ENCODE measurements around the gene WFIKKN1.
A peak's percentile ranks its signal among the peaks of the same experiment; 100 is the strongest.

The WFIKKN1 gene

GRCh38 chr16:638034-638543 lies 7.3 kb downstream of the WFIKKN1 start:
- DNase-seq, result no peak

- DNase-seq, result no peak
Observed at GRCh38 chr16:638836-639235, 8.1 kb downstream of the WFIKKN1 start.

GRCh38 chr16:640614-641013 lies 9.8 kb downstream of the WFIKKN1 start:
- no peak for DNase-seq

- peak in 1 of 2 experiments; percentile 83 for DNase-seq
Observed at GRCh38 chr16:641326-642188, 10.8 kb downstream of the WFIKKN1 start, which contains the start of gene MCRIP2. Gene MCRIP2 (plus strand): TSS chr16:641828. CDS start chr16:641992, 164 bp downstream.

- peak in 1 of 2 experiments; percentile 61 for DNase-seq
Observed at GRCh38 chr16:642189-643049, 11.6 kb downstream of the WFIKKN1 start.

- DNase-seq, result no peak
Observed at GRCh38 chr16:643050-643368, 12.2 kb downstream of the WFIKKN1 start.

- DNase-seq, result no peak
Observed at GRCh38 chr16:644556-644955, 13.8 kb downstream of the WFIKKN1 start.

- DNase-seq, result no peak
Observed at GRCh38 chr16:645852-646678, 15.3 kb downstream of the WFIKKN1 start.

GRCh38 chr16:646679-647172 lies 15.9 kb downstream of the WFIKKN1 start:
- no peak for DNase-seq

- DNase-seq, result no peak
Observed at GRCh38 chr16:647173-647902, 16.6 kb downstream of the WFIKKN1 start.

GRCh38 chr16:648071-648780 lies 17.4 kb downstream of the WFIKKN1 start:
- DNase-seq, result peak in 1 of 2 experiments; percentile 71

GRCh38 chr16:648781-649589 lies 18.2 kb downstream of the WFIKKN1 start, which contains the start of gene WDR90:
Gene WDR90 (plus strand): TSS chr16:649365. CDS start chr16:649417, 52 bp downstream.
- peak; percentile 74 to 93 for DNase-seq

- DNase-seq, result peak in 1 of 2 experiments; percentile 20
Observed at GRCh38 chr16:649631-650030, 18.8 kb downstream of the WFIKKN1 start.

- DNase-seq, result no peak
Observed at GRCh38 chr16:651844-652243, 21.1 kb downstream of the WFIKKN1 start.

GRCh38 chr16:652454-653305 lies 21.9 kb downstream of the WFIKKN1 start:
- no peak for DNase-seq

- DNase-seq, result no peak
Observed at GRCh38 chr16:654034-654433, 23.2 kb downstream of the WFIKKN1 start.

GRCh38 chr16:657487-657886 lies 26.7 kb downstream of the WFIKKN1 start:
- DNase-seq, result no peak

- no peak for DNase-seq
Observed at GRCh38 chr16:658679-659571, 28.1 kb downstream of the WFIKKN1 start.
